ENCODE measurements around the gene SRC. TPM values are rescaled to one million over a fixed set of nuclear protein-coding genes. Genes with fewer than 3 reads are reported as not detected.

Gene SRC
- total RNA-seq, 1 donor from 2014 or later = 20.8 TPM

- FAIRE-seq (no peak), DNase-seq (ENCODE audit: low spot score in 2 of 2) (no peak)
Measured at GRCh38 chr20:37420610-37421009, 74.7 kb downstream of the SRC start.

- DNase-seq (ENCODE audit: low spot score in 2 of 2) (no peak), FAIRE-seq (no peak)
Measured at GRCh38 chr20:37421060-37421905, 75.3 kb downstream of the SRC start.

- FAIRE-seq = no peak
- DNase-seq (ENCODE audit: low spot score in 2 of 2) = no peak
Measured at GRCh38 chr20:37421988-37422387, 76.0 kb downstream of the SRC start.

- DNase-seq (ENCODE audit: low spot score in 2 of 2) = no peak
- FAIRE-seq = no peak
Measured at GRCh38 chr20:37422791-37423286, 76.9 kb downstream of the SRC start.

GRCh38 chr20:37423545-37423944, 77.6 kb downstream of the SRC start:
- FAIRE-seq = no peak
- no peak for DNase-seq (ENCODE audit: low spot score in 2 of 2)

- DNase-seq (ENCODE audit: low spot score in 2 of 2) = no peak
- FAIRE-seq = no peak
Measured at GRCh38 chr20:37424062-37424851, 78.3 kb downstream of the SRC start.

- no peak for FAIRE-seq
Measured at GRCh38 chr20:37425103-37425625, 79.2 kb downstream of the SRC start.

GRCh38 chr20:37426106-37426505, 80.2 kb downstream of the SRC start:
- no peak for DNase-seq (ENCODE audit: low spot score in 2 of 2)

More at GRCh38 chr20:37425103-37425625, 79.2 kb downstream of the SRC start:
- DNase-seq (ENCODE audit: low spot score in 2 of 2) = no peak

GRCh38 chr20:37426978-37427377, 81.0 kb downstream of the SRC start:
- FAIRE-seq (no peak), DNase-seq (ENCODE audit: low spot score in 2 of 2) (no peak)

More at GRCh38 chr20:37426106-37426505, 80.2 kb downstream of the SRC start:
- FAIRE-seq = no peak

- no peak for DNase-seq (ENCODE audit: low spot score in 2 of 2)
- FAIRE-seq = no peak
Measured at GRCh38 chr20:37430044-37430443, 84.1 kb downstream of the SRC start.

- no peak for FAIRE-seq
- DNase-seq (ENCODE audit: low spot score in 2 of 2) = no peak
Measured at GRCh38 chr20:37430778-37431460, 85.0 kb downstream of the SRC start.

- DNase-seq (ENCODE audit: low spot score in 2 of 2) (no peak), FAIRE-seq (no peak)
Measured at GRCh38 chr20:37431786-37432185, 85.8 kb downstream of the SRC start.

- FAIRE-seq = no peak
Measured at GRCh38 chr20:37432606-37433005, 86.7 kb downstream of the SRC start.

GRCh38 chr20:37435607-37436006, 89.7 kb downstream of the SRC start:
- no peak for FAIRE-seq
- no peak for DNase-seq (ENCODE audit: low spot score in 2 of 2)

More at GRCh38 chr20:37432606-37433005, 86.7 kb downstream of the SRC start:
- no peak for DNase-seq (ENCODE audit: low spot score in 2 of 2)

GRCh38 chr20:37436527-37437186, 90.7 kb downstream of the SRC start:
- no peak for FAIRE-seq
- DNase-seq (ENCODE audit: low spot score in 2 of 2) = no peak

- DNase-seq (ENCODE audit: low spot score in 2 of 2) (no peak), FAIRE-seq (no peak)
Measured at GRCh38 chr20:37437676-37438075, 91.7 kb downstream of the SRC start.

- no peak for FAIRE-seq
Measured at GRCh38 chr20:37438464-37439222, 92.7 kb downstream of the SRC start.

GRCh38 chr20:37439223-37439933, 93.4 kb downstream of the SRC start:
- FAIRE-seq = no peak
- no peak for DNase-seq (ENCODE audit: low spot score in 2 of 2)

More at GRCh38 chr20:37438464-37439222, 92.7 kb downstream of the SRC start:
- no peak for DNase-seq (ENCODE audit: low spot score in 2 of 2)

All from frontal cortex (tissue), 4 donors.